T-helper 17 cell (primary cell): ENCODE results near the gene AOAH. TPM values are rescaled to one million over a fixed set of nuclear protein-coding genes. Genes with fewer than 3 reads are reported as not detected.

Experiments used
- ATAC-seq: fragments of 150-1000 bp; cut with Tn5 transposase; 2 replicates; pipeline ENCODE4 v1.10.0; 2021; ENCODE audit warnings: mild to moderate bottlenecking, moderate library complexity
- DNase-seq, 3 donors: peaks; one replicate each; pipeline versions ENCODE4 v3.0.0 to v3.0.0-alpha.2; 2020 to 2021
- H3K9me3 ChIP-seq: one replicate; pipeline ENCODE4 v1.7.0; 2013; ENCODE audit warnings: low read length, mild to moderate bottlenecking; ENCODE audit not compliant: control insufficient read depth, poor library complexity, severe bottlenecking
- H3K27ac Mint-ChIP-seq: one replicate; pipeline ENCODE4 v1.8.0; 2022; ENCODE audit warnings: mild to moderate bottlenecking, moderate library complexity, mixed read lengths
- H3K27me3 Mint-ChIP-seq: one replicate; pipeline ENCODE4 v1.8.0; 2022; ENCODE audit warnings: mixed read lengths
- H3K36me3 Mint-ChIP-seq: one replicate; pipeline ENCODE4 v1.8.0; 2022; ENCODE audit warnings: low read depth, mixed read lengths
- H3K4me1 Mint-ChIP-seq: one replicate; pipeline ENCODE4 v1.8.0; 2022; ENCODE audit warnings: mild to moderate bottlenecking, mixed read lengths
- H3K4me3 Mint-ChIP-seq: one replicate; pipeline ENCODE4 v1.8.0; 2022; ENCODE audit warnings: mild to moderate bottlenecking, moderate library complexity, mixed read lengths
- total RNA-seq, 4 donors: library from RNA in 2 of 4; stranded (reverse) in 2 of 4; gene quantifications; one replicate each; pipeline ENCODE4 v1.2.3 and lab custom pipeline; 2022 to 2026

Gene AOAH
- total RNA-seq, 2 donors from 2014 or later: 2.6 to 7.0 TPM

GRCh38 chr7:36570528-36571189, 153.6 kb downstream of the AOAH start:
- no peak overlapping the region for H3K4me3 Mint-ChIP-seq
- no peaks in the 10 kb centered on the region for H3K9me3 ChIP-seq
- H3K27me3 Mint-ChIP-seq: peaks cover 23% of the 10 kb centered on the region
- no peaks in the 10 kb centered on the region for H3K36me3 Mint-ChIP-seq
- ATAC-seq: no peak
- peaks cover 5% of the 10 kb centered on the region for H3K4me1 Mint-ChIP-seq
- H3K27ac Mint-ChIP-seq: peak overlapping the region; percentile 83
- no peak for DNase-seq

- Mint-ChIP-seq H3K4me1 (peaks cover 8% of the 10 kb centered on the region), H3K27me3 (peaks cover 26% of the 10 kb centered on the region), H3K4me3 (no peak overlapping the region), H3K36me3 (no peaks in the 10 kb centered on the region), H3K27ac (no peak overlapping the region)
- ATAC-seq (no peak), DNase-seq (no peak)
- H3K9me3 ChIP-seq: no peaks in the 10 kb centered on the region
Observed at GRCh38 chr7:36568452-36568849, 155.8 kb downstream of the AOAH start.

GRCh38 chr7:36567699-36568451, 156.4 kb downstream of the AOAH start:
- no peak for ATAC-seq
- H3K4me3 Mint-ChIP-seq: no peak overlapping the region
- H3K36me3 Mint-ChIP-seq: no peaks in the 10 kb centered on the region
- H3K4me1 Mint-ChIP-seq: peaks cover 8% of the 10 kb centered on the region
- H3K9me3 ChIP-seq: no peaks in the 10 kb centered on the region
- peaks cover 20% of the 10 kb centered on the region for H3K27me3 Mint-ChIP-seq
- no peak overlapping the region for H3K27ac Mint-ChIP-seq
- DNase-seq: no peak

- Mint-ChIP-seq H3K36me3 (no peaks in the 10 kb centered on the region), H3K27ac (no peak overlapping the region), H3K4me1 (peaks cover 5% of the 10 kb centered on the region), H3K4me3 (no peak overlapping the region), H3K27me3 (peaks cover 20% of the 10 kb centered on the region)
- ATAC-seq (no peak), DNase-seq (no peak)
- H3K9me3 ChIP-seq: no peaks in the 10 kb centered on the region
Observed at GRCh38 chr7:36565792-36566356, 158.4 kb downstream of the AOAH start.

GRCh38 chr7:36564489-36564888, 159.8 kb downstream of the AOAH start:
- peaks cover 17% of the 10 kb centered on the region for H3K27me3 Mint-ChIP-seq
- H3K27ac Mint-ChIP-seq: no peak overlapping the region
- no peaks in the 10 kb centered on the region for H3K9me3 ChIP-seq
- H3K4me3 Mint-ChIP-seq: no peak overlapping the region
- ATAC-seq (no peak), DNase-seq (no peak)
- H3K4me1 Mint-ChIP-seq: peaks cover 3% of the 10 kb centered on the region
- no peaks in the 10 kb centered on the region for H3K36me3 Mint-ChIP-seq

- no peak for DNase-seq
Observed at GRCh38 chr7:36563706-36564327, 160.5 kb downstream of the AOAH start.

GRCh38 chr7:36562121-36562520, 162.2 kb downstream of the AOAH start:
- no peaks in the 10 kb centered on the region for H3K36me3 Mint-ChIP-seq
- peaks cover 3% of the 10 kb centered on the region for H3K4me1 Mint-ChIP-seq
- no peak overlapping the region for H3K27ac Mint-ChIP-seq

More at GRCh38 chr7:36563706-36564327, 160.5 kb downstream of the AOAH start:
- Mint-ChIP-seq H3K27me3 (peaks cover 17% of the 10 kb centered on the region), H3K36me3 (no peaks in the 10 kb centered on the region), H3K27ac (no peak overlapping the region), H3K4me3 (no peak overlapping the region), H3K4me1 (peaks cover 3% of the 10 kb centered on the region)
- ATAC-seq: no peak
- no peaks in the 10 kb centered on the region for H3K9me3 ChIP-seq

GRCh38 chr7:36549029-36549428, 175.3 kb downstream of the AOAH start:
- ATAC-seq (no peak), DNase-seq (no peak)
- no peaks in the 10 kb centered on the region for H3K36me3 Mint-ChIP-seq
- H3K27ac Mint-ChIP-seq: no peak overlapping the region
- H3K9me3 ChIP-seq: no peaks in the 10 kb centered on the region
- no peaks in the 10 kb centered on the region for H3K4me1 Mint-ChIP-seq
- no peak overlapping the region for H3K4me3 Mint-ChIP-seq
- peaks cover 4% of the 10 kb centered on the region for H3K27me3 Mint-ChIP-seq

More at GRCh38 chr7:36562121-36562520, 162.2 kb downstream of the AOAH start:
- DNase-seq (no peak), ATAC-seq (no peak)
- Mint-ChIP-seq H3K27me3 (peaks cover 17% of the 10 kb centered on the region), H3K4me3 (no peak overlapping the region)
- H3K9me3 ChIP-seq: no peaks in the 10 kb centered on the region

GRCh38 chr7:36547416-36547815, 176.9 kb downstream of the AOAH start:
- no peak for DNase-seq
- no peaks in the 10 kb centered on the region for H3K9me3 ChIP-seq
- no peaks in the 10 kb centered on the region for H3K4me1 Mint-ChIP-seq
- ATAC-seq: no peak
- peaks cover 4% of the 10 kb centered on the region for H3K27me3 Mint-ChIP-seq
- no peak overlapping the region for H3K4me3 Mint-ChIP-seq
- H3K36me3 Mint-ChIP-seq: no peaks in the 10 kb centered on the region
- no peak overlapping the region for H3K27ac Mint-ChIP-seq

GRCh38 chr7:36546331-36546730, 178.0 kb downstream of the AOAH start:
- H3K36me3 Mint-ChIP-seq: no peaks in the 10 kb centered on the region
- peaks cover 4% of the 10 kb centered on the region for H3K27me3 Mint-ChIP-seq
- no peak overlapping the region for H3K27ac Mint-ChIP-seq

GRCh38 chr7:36545291-36545690, 179.0 kb downstream of the AOAH start:
- H3K4me3 Mint-ChIP-seq: no peak overlapping the region
- ATAC-seq (no peak), DNase-seq (no peak)
- no peak overlapping the region for H3K27ac Mint-ChIP-seq
- no peaks in the 10 kb centered on the region for H3K36me3 Mint-ChIP-seq
- H3K27me3 Mint-ChIP-seq: peaks cover 4% of the 10 kb centered on the region
- H3K4me1 Mint-ChIP-seq: peaks cover 2% of the 10 kb centered on the region
- H3K9me3 ChIP-seq: no peaks in the 10 kb centered on the region

More at GRCh38 chr7:36546331-36546730, 178.0 kb downstream of the AOAH start:
- no peak overlapping the region for H3K4me3 Mint-ChIP-seq
- peaks cover 2% of the 10 kb centered on the region for H3K4me1 Mint-ChIP-seq
- DNase-seq (no peak), ATAC-seq (no peak)
- no peaks in the 10 kb centered on the region for H3K9me3 ChIP-seq

GRCh38 chr7:36538126-36538525, 186.2 kb downstream of the AOAH start:
- DNase-seq: no peak
- H3K4me1 Mint-ChIP-seq: peaks cover 2% of the 10 kb centered on the region
- no peak overlapping the region for H3K4me3 Mint-ChIP-seq
- H3K27ac Mint-ChIP-seq: no peak overlapping the region
- ATAC-seq: no peak
- H3K9me3 ChIP-seq: no peaks in the 10 kb centered on the region
- peaks cover 2% of the 10 kb centered on the region for H3K36me3 Mint-ChIP-seq
- H3K27me3 Mint-ChIP-seq: no peaks in the 10 kb centered on the region
